ENCODE measurements around the gene TENM4. TPM values are rescaled to one million over a fixed set of nuclear protein-coding genes. Genes with fewer than 3 reads are reported as not detected.

The TENM4 gene
- total RNA-seq, 1 donor from 2014 or later: 306 TPM

DNA sequence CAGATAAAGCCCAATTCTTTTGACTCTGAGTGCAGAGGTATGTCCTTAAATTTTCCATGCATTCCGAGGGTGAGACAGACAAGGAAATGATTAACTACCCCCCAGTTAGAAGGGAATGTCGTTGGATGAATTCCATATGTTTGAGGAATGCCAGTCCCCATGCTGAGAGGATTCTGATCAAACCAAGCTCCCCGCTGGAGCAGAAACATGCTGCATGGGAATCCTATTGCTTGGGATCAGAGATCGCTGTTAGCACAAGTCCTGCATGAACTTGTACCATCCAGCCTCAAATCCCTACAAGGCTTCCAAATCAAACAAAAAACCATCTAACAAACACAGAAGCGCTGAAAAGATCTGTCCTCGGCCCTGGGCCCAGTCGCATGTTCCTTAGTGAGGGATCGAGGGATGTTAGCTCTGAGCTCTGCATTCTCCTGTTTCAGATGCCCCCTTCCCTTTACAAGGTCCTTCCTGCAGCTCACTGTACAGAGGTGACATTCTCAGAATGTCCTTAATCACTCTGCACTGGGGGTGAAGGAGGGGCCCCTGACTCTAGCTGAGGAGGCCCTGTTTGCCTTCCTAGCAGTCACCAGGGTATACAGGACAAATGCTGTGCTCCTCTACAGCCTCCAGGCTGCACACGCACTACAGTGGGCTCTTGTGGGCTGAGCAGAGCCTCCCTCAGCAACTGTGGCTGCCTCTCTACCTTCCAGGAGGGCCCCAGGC lies 353.4 kb downstream of the TENM4 start:
- peak; percentile 92 for DNase-seq (ENCODE audit: low read depth)

DNA sequence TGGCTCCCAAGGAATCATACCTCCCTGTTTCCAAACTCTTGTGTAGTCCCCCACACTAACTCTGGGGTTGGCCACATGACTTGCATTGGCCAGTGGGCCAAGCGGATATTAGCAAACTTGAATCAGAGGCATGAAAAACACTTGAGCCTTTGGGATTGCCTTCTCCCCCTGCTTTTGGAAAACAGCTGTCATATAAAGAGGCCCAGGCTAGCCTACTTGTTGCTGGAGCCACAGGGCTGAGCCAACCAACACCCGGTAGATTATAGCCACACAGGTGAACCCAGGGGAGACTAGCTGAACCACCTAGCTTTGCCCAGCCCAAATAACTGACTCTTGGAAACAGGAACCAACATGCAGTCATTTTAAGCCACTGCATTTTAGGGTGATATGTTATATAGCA lies 354.8 kb downstream of the TENM4 start:
- no peak for DNase-seq (ENCODE audit: low read depth)

DNA sequence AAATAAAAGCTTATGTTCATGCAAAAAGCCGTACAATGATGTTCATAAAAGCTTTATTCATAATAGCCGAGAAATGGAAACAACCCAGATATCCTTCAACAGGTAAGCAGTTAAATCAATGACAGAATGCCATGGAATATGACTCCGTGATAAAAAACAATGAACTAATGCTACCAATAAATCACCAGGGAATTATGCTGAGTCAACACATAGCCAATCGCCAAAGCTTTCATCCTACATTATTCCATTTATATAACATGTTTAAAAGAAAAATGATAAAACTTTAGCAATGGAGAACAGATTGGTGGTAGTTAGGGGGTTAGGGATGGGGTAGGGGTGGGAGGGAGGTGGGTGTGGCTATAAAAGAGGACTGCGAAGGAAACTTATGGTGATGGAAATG lies 356.4 kb downstream of the TENM4 start:
- no peak for DNase-seq (ENCODE audit: low read depth)

DNA sequence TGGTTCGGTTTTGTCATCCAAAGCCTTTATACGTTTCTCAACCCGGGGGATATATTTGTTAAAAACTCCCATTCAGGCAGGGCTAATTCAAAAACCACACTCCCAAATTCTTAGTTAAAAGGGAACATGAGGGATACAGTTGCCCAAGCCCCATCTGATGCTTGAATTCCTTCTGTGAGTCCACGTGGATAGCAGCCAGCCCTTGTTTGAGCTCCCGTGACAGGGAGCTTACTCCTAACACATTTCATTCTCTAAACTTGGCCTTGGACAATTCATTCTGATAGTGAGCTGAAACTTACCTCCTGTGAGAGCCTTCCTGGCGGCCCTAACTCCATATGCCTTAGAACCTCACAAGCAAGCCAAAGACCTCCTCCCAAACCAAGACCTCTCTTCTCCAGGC lies 357.5 kb downstream of the TENM4 start:
- no peak for DNase-seq (ENCODE audit: low read depth)

DNA sequence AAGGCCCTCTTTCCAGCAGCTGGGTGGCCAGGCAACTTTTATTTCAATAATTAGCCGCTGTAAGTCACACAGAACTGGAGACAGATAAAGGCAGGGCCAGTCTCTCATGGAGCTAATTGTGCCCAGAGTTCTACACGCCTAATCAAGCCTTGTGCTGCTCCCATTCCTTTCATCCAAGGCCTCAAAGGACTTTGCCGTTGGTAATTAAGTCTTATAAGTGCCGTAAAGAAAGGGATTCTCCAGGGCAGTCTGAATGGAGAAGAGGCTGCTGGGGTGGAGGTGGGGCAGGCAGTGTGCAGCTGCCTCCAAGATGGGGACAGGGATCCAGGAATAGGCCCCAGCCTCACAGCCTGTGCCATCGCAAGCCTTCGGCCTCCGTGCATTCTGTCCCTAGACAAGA lies 357.9 kb downstream of the TENM4 start:
- no peak for DNase-seq (ENCODE audit: low read depth)

DNA sequence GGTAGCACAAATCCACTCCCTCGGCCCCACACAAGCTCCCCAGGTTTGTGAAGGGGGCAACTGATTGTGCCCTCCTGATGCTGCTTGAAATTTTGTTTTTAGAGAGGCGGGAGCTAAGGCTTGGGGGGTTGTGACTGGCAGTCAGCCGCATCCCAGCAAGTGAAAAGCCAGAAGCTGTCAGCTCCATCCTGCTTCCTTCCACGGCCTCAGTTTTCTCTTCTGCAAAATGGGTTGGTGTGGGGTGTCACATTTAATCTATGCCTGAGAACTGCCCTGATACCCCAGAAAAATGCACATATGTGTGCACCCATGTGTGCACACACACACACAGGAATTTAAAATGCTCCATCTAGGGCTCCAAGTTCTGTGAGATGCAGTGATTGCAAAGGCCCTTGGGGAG lies 358.6 kb downstream of the TENM4 start:
- DNase-seq (ENCODE audit: low read depth): no peak

DNA sequence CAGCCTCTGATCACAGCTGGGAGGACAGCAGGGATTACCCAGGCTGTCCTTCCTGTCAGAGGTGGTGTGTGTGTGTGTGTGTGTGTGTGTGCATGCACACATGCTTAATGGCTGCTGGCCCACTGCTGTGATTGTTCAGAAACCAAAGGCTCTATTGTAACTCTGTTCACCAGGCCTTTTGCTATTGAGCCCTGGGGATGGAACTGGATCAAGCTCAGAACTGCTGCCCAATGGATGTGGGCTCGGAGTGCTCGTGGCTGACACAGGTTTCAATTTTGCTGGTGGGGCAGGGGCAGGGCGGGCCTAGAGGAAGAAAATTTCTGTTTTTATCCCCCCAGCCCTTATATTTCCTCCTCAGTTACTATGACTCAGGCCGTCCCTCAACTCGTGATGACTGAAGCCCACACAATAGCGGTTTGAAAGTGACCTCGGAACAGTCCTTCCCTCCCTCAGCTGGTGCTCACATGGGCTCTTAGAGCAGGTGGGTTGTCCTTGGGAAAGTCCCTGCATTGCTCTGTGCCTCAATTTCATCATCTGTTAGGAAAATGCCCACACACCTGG lies 359.3 kb downstream of the TENM4 start:
- DNase-seq (ENCODE audit: low read depth): peak; percentile 91

DNA sequence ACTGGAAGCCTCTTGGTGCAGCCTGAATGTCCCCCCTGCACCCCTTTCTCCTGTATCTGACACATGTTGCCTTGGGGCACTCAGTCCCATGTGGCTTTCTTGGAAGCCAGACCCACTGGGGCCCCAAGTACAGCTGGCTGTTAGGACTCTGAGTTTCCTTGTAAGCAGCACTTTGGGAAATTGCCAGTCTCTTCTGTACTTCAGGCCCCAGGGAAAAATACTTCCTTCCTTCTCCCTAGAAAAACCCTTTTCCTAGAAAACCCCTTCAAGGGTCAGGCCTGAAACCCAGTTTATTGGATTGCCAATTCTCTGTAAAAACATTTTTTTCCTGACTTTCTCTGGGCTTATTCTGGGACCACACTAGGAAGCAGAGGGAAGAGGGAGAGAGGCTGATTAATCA lies 360.3 kb downstream of the TENM4 start:
- DNase-seq (ENCODE audit: low read depth): peak; percentile 45

DNA sequence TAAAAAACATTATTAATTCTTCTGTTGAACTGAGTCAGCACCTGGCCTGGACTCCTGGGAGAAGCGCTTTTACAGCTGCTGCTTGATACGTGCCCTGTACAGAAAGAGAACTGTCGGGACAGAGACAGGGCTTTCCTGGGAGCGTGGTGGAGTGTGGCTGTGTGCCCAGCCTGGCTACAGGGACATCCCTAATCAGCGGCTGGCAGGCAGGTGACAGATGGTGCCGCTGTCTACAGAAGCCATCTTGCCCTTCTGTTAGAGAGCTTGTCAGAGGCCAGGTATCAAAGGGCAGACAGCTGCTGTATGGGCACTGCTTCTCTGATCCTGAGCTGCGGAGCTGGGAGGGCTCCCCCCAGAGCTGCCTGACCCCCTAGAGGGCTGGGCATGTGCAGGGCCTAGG lies 361.8 kb downstream of the TENM4 start:
- DNase-seq (ENCODE audit: low read depth): no peak

DNA sequence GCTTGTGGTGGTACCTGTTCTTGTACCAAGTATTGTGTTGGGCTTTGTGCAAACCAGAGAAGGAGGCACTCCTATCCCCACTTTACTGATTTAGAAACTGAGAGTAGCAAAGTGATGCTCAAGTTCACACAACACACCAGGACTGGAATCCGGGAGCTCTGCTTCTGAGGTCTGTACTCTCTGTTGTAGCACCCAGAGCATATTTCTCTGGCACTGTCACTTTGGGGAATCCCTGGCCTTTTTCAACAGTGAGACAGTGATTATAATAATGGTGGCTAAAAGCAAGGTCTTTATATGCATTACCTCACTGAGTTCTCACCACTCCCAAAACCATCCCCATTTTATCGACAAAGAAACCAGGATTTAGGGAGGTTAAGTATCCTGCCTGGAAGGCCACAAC lies 362.4 kb downstream of the TENM4 start:
- no peak for DNase-seq (ENCODE audit: low read depth)

DNA sequence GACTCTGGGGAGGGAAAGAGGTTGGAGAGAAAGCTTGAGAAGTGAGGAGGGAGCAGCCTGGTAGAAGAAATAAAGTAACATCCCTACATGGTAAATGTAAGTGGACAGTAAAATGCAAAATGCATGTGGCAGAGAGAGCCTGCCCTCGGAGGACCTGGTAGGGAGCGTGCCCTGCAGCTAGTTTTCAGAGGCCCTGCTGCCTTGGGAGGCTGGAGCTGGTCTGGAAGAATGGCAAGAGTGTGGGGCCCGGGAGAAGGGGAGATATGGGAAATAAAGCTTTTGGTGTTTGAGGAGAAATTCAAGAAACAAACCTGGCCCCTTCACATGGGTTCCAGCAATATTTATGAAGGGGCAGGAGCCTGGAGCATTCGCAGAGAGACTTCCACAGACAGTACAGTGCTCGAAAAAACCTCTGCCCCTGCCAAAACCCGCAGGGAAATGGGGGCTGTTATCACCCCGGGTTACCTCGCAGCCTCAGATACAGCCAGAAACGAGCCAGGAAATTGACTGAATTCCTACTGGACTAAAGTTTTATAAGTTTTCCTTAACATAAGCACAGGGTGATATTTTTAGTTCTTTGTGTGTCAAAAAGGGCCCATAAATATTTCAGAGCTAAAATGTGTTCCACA lies 363.0 kb downstream of the TENM4 start:
- no peak for DNase-seq (ENCODE audit: low read depth)

DNA sequence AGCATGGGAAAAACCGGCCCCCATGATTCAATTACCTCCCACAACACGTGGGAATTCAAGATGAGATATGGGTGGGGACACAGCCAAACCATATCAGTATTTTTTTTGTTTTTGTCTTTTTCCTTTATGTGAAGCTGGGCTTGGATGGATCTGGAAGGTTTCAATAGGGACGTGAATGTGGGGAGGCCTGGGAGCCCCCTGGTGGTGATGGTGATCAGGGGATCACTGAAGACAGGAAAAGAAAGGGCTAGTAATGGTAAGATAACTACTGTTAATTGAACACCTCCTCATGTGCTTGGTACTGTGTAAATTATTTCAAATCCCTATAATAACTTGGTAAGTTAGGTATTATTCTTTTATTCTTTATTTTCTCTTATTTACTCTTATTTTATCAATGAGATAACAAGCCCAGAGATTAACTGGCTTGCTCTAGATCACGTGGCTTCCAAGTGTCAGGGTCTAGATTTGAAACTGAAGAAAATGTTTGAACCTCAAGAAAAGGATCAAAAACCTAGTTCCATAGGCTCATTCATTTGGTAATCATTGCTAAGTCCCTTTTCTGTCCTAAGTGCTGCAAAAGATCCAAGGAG lies 364.2 kb downstream of the TENM4 start:
- no peak for DNase-seq (ENCODE audit: low read depth)

DNA sequence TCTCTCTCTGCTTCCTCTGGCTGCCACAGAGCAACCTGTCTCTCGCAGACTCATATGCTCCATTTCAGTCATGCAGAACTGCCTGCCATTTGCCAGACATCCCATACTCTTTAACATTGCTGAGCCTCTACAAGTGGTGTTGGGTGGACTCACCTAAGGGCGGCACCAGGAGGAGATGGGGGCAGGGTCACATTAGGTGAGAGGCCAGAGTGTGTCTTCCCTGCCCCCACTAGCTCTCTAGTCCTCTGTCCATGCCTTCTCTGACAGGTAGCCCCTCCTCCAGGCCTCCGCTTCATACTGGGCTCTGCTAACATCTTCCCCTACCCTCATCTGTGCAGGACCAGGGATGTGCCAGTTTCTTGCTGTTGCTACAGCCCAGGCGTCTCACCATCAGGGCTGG lies 366.3 kb downstream of the TENM4 start:
- no peak for DNase-seq (ENCODE audit: low read depth)

DNA sequence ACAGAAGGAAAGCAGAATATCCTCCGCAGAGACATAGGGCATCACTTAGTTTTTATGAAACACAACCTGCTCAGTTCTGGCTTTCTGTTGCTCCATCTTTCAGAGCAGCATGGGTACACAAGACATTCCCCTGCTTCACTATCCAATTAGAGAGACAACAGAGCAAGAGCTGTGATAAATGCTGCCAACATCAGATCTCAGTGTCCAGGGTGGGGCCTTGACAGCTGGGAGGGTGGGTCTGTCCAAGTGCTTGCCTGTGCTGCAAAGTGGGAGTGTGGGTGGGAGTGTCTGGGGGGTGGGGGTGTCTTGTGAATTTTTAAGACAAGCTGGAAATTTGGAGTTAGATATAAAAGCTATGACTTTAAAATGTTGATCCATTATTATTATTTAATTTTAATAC lies 369.6 kb downstream of the TENM4 start:
- no peak for DNase-seq (ENCODE audit: low read depth)

DNA sequence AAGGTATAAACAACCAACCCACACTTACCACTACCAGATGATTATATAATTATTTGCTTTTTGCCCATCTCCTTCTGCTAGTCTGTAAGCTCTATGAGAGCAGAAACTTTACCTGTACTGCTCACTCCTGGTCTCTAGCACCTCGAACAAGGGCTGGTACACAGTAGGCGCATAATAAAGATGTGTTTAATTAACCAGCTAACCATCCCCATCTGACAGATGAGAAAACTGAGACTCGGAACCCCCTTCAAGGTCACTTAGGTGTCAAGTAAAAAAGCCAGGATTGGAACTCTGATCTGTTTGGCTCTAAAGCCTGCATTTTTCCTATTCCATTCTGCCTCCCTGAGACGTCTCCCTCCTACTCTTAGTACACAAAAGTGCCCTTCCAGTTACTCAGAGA lies 370.3 kb downstream of the TENM4 start:
- DNase-seq (ENCODE audit: low read depth): no peak

DNA sequence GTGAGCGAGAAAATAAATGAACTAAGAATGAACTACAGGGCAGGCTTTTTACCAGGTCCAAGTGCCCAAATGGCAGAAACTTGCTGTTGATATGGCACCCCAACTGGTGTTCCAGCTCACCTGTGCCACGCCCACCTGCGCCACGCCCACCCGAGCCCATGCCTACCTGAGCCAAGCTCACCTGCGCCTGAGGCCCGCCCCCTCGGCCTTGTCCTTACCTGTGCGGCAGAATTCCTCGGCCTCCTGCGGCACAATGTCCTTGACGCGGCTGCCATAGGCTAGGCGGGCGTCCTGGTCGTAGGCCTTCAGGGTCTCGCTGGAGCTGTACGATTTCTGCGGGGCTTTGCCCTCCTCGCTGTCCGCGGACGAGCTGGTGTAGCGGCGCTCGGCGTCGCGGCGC lies 371.3 kb downstream of the TENM4 start:
- no peak for DNase-seq (ENCODE audit: low read depth)

DNA sequence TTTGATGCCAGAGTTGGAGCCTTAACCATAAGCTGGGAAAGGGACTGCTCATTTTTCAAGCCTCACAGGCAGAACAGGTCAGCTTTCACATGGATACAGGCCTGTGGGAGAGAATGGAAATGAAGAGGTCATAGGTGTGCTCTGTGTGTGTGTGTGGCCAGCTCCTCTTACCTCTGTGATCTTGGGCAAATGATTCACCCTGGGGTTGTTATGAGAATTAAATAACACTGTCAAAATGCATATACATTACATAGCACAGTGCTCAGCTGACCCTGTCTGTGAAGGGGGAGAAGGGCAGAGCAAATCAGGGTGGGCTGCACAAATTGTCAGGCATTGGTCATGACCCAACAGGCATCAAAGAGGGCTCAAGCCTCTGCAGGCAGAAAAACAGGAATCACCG lies 372.5 kb downstream of the TENM4 start:
- DNase-seq (ENCODE audit: low read depth): no peak

DNA sequence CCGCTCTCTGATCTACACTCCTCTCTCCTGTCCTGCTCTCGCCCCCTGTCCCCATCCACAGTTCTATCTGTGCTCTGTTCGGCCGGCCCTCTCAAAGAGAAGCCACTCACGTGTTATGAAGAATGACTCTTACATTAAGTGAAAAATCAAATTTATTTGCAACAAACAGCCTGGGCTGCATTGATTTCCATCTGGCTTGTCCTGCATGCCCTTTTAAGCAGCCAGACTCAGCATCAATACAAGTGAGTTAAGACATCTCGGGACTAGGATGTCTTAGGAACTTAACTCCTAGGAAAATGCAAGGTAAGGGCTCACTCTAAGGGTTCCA lies 373.5 kb downstream of the TENM4 start:
- DNase-seq (ENCODE audit: low read depth): no peak

DNA sequence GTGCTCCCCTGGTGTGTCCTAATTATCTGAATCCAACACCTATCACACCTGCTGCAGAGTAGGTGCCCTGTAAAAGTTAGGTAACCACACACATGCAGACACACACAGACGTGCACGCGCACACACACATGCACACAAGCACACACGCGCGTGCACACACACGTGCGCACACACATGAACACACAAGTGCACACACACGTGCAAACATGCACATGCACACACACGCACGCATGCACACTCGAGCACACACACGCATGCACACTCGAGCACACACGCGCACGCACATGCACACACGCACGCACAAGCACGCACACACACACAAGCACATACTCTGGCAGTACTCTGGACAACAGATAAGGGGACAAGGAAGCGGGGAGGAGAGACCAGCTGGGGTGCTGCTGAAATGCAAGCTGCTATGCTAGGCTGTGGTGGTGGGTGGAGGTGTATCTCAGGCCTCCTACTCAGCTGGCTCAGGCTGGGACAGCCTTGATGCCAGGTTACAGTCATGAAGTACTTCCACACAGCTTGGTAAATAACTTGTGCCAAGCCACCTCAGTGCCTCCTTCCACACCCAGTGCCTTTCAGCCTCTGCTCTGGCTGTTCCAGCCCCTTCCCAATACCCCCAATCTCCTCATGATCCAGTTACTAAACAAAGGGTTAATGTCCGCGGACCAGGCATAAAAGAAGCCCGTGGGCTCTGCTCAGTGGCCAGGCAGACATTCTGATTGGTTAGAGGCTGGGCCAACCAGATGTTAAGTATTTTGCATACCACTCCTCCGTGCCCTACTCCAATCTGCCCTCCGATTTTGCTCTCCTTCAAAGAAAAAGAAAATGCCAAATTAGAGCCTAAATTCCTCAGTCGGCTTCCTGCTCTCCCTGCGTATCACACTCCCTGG lies 374.1 kb downstream of the TENM4 start:
- no peak for DNase-seq (ENCODE audit: low read depth)

DNA sequence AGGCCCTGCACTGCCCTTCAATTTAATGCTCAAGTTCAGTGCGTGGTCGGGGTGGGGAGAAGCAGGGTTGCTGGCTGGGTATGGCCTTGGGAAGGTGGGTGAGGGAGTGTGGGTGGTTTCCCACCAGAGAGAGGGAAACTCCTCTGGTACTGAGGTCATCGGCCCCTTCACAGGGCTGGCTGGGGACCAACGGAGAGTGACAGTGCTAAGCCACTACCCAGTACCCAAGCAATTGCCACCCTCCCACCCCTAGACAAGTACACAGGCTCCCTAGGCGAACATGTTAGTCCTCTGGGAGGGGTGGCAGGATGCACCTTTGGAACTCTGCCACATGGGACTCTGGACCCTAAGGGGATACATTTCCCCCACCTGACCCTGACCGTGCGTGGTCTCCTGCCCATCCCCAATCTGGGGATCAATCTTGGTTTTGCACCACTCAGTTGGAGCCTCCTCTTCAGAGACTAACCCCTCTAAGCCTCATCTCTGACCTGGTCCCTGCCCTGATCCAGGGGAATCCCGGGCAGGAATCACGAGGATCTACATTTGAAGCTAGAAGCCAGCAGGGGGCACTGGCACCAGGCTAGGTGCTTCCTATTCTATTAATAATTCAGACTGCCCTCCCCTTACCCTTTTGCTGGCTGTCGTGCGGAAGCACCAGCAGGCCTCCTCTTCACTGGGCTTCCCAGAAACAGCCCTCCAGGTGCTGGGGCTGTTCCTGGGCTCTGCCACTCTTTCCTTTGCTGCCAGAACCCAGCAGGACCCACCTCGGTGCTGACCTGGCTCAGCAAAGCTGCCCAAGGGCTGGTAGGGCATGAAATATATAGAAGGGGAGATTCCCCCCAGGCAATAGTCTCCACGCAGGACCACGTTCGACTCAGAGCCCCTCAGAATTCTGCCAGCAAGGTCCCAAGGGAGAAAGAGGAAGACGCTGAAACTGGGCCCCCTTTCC lies 377.7 kb downstream of the TENM4 start:
- peak; percentile 40 for DNase-seq (ENCODE audit: low read depth)
